Measurements from ENCODE around the gene FEZ2.

FEZ2 gene

GRCh38 chr2:36586672-36587071, 11.3 kb downstream of the FEZ2 start:
- DNase-seq: no peak

- DNase-seq: no peak
Measured at GRCh38 chr2:36584148-36584794, 13.7 kb downstream of the FEZ2 start.

GRCh38 chr2:36582951-36583350, 15.0 kb downstream of the FEZ2 start:
- DNase-seq: no peak

GRCh38 chr2:36582538-36582937, 15.4 kb downstream of the FEZ2 start:
- DNase-seq: no peak

- DNase-seq: no peak
Measured at GRCh38 chr2:36579297-36579664, 18.7 kb downstream of the FEZ2 start.

- no peak for DNase-seq
Measured at GRCh38 chr2:36578343-36579296, 19.3 kb downstream of the FEZ2 start.

- no peak for DNase-seq
Measured at GRCh38 chr2:36577884-36578283, 20.1 kb downstream of the FEZ2 start.

- DNase-seq: no peak
Measured at GRCh38 chr2:36574560-36574959, 23.4 kb downstream of the FEZ2 start.

- DNase-seq: no peak
Measured at GRCh38 chr2:36573165-36573564, 24.8 kb downstream of the FEZ2 start.

- no peak for DNase-seq
Measured at GRCh38 chr2:36572719-36573059, 25.3 kb downstream of the FEZ2 start.

- no peak for DNase-seq
Measured at GRCh38 chr2:36572054-36572718, 25.8 kb downstream of the FEZ2 start.

- DNase-seq: no peak
Measured at GRCh38 chr2:36570416-36570815, 27.6 kb downstream of the FEZ2 start.

GRCh38 chr2:36569267-36569856, 28.6 kb downstream of the FEZ2 start:
- no peak for DNase-seq

GRCh38 chr2:36568516-36569246, 29.3 kb downstream of the FEZ2 start:
- DNase-seq: no peak

GRCh38 chr2:36567711-36568408, 30.1 kb downstream of the FEZ2 start:
- DNase-seq: no peak

GRCh38 chr2:36566887-36567286, 31.1 kb downstream of the FEZ2 start:
- no peak for DNase-seq

- DNase-seq: no peak
Measured at GRCh38 chr2:36565712-36566111, 32.3 kb downstream of the FEZ2 start.

GRCh38 chr2:36564377-36564930, 33.5 kb downstream of the FEZ2 start:
- DNase-seq: no peak

GRCh38 chr2:36562973-36563532, 34.9 kb downstream of the FEZ2 start:
- peak in 2 of 4 experiments; percentile 20 to 36 for DNase-seq

GRCh38 chr2:36562240-36562639, 35.7 kb downstream of the FEZ2 start:
- no peak for DNase-seq
